ENCODE results near the gene RAPGEF5. TPM values are rescaled to one million over a fixed set of nuclear protein-coding genes. Genes with fewer than 3 reads are reported as not detected.

Gene RAPGEF5
- total and polyA plus RNA-seq, 8 donors = 1.5 to 190 (median 12.7) TPM

- TF ChIP-seq EP300 (IDR thresholded peaks at IDR 0.05) = no peak
- TF ChIP-seq POLR2AphosphoS5 (IDR thresholded peaks at IDR 0.05) = no peak
- TF ChIP-seq CTCF (IDR thresholded peaks at IDR 0.05) = no peak
- no peak for TF ChIP-seq POLR2A (IDR thresholded peaks at IDR 0.05)
- Histone ChIP-seq H3K27me3 (no peaks in the 10 kb centered on the region), H3K4me1 (no peaks in the 10 kb centered on the region), H3K27ac (no peak overlapping the region), H3K4me3 (no peak overlapping the region), H3K9me3 (no peaks in the 10 kb centered on the region), H3K36me3 (no peaks in the 10 kb centered on the region)
- 91 to 100% (median 94%) methylated on average over 2 of the region's 2 CpGs for WGBS, 5 donors
- intact Hi-C loops (cut with DNase I; ENCODE audit: low total_unique reads) = no loop called here
- DNase-seq = no peak
Observed at GRCh38 chr7:22235134-22235533, 121.8 kb downstream of the RAPGEF5 start.

GRCh38 chr7:22234227-22234626 lies 122.7 kb downstream of the RAPGEF5 start:
- TF ChIP-seq POLR2A (IDR thresholded peaks at IDR 0.05) (no peak), EP300 (IDR thresholded peaks at IDR 0.05) (no peak), POLR2AphosphoS5 (IDR thresholded peaks at IDR 0.05) (no peak), CTCF (IDR thresholded peaks at IDR 0.05) (no peak)

GRCh38 chr7:22231806-22232205 lies 125.1 kb downstream of the RAPGEF5 start:
- intact Hi-C loops (cut with DNase I; ENCODE audit: low total_unique reads) = no loop called here
- 91 to 95% (median 92%) methylated on average over 3 of the region's 3 CpGs for WGBS, 5 donors
- Histone ChIP-seq H3K27ac (no peak overlapping the region), H3K27me3 (no peaks in the 10 kb centered on the region), H3K4me1 (no peaks in the 10 kb centered on the region), H3K36me3 (no peaks in the 10 kb centered on the region), H3K4me3 (no peak overlapping the region), H3K9me3 (no peaks in the 10 kb centered on the region)
- TF ChIP-seq EP300 (IDR thresholded peaks at IDR 0.05) (no peak), POLR2A (IDR thresholded peaks at IDR 0.05) (no peak), POLR2AphosphoS5 (IDR thresholded peaks at IDR 0.05) (no peak), CTCF (IDR thresholded peaks at IDR 0.05) (no peak)
- DNase-seq = no peak

More at GRCh38 chr7:22234227-22234626, 122.7 kb downstream of the RAPGEF5 start:
- WGBS, 5 donors = 22 to 49% (median 33%) methylated on average over 3 of the region's 3 CpGs
- no peak overlapping the region for H3K4me3 ChIP-seq
- H3K4me1 ChIP-seq = no peaks in the 10 kb centered on the region
- DNase-seq = no peak
- H3K36me3 ChIP-seq = no peaks in the 10 kb centered on the region
- no peak overlapping the region for H3K27ac ChIP-seq
- no peaks in the 10 kb centered on the region for H3K27me3 ChIP-seq
- H3K9me3 ChIP-seq = no peaks in the 10 kb centered on the region
- intact Hi-C loops (cut with DNase I; ENCODE audit: low total_unique reads) = no loop called here

DNA sequence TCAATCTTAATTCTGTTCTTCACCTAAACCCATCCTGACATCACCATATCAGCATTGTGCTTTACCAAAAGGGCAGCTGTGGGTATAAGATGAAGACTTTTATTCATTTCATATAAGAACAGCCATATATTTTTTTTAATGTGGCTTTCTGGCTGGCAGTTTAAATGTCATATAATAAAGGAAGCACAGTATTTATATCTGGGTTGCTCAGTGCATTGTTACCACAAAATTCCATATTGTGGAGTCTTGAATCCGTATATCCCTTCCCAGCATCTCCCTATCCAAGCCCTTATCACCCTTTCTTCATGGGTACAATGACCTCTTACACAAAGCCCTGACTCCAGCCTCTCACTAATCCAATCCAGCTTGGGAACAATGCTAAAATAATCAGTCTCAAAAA lies 125.8 kb downstream of the RAPGEF5 start:
- Histone ChIP-seq H3K9me3 (no peaks in the 10 kb centered on the region), H3K36me3 (no peaks in the 10 kb centered on the region), H3K27ac (no peak overlapping the region), H3K4me3 (no peak overlapping the region), H3K27me3 (no peaks in the 10 kb centered on the region), H3K4me1 (no peaks in the 10 kb centered on the region)
- intact Hi-C loops (cut with DNase I; ENCODE audit: low total_unique reads) = no loop called here
- DNase-seq = no peak
- 47 to 89% (median 71%) methylated on average over 1 of the region's 1 CpG for WGBS, 5 donors
- TF ChIP-seq POLR2AphosphoS5 (IDR thresholded peaks at IDR 0.05) (no peak), POLR2A (IDR thresholded peaks at IDR 0.05) (no peak), CTCF (IDR thresholded peaks at IDR 0.05) (no peak), EP300 (IDR thresholded peaks at IDR 0.05) (no peak)

All from stomach (tissue), 9 donors.